Brain microvascular endothelial cell (primary cell): Measurements from ENCODE around the gene ATP1A4.

Source experiments
- DNase-seq: peaks from one replicate; pipeline ENCODE4 v3.0.0-alpha.2; 2020
- H3K27ac ChIP-seq: fragments of 250-450 bp; sonication (Bioruptor Pico); 2 replicates; pipeline ENCODE4 v1.5.1; 2020; ENCODE audit warnings: mild to moderate bottlenecking, moderate library complexity
- H3K27me3 ChIP-seq: fragments of 250-450 bp; sonication (Bioruptor Pico); replicated peaks from 2 replicates; pipeline ENCODE4 v1.5.1; 2020; ENCODE audit warnings: mild to moderate bottlenecking
- H3K36me3 ChIP-seq: fragments of 250-450 bp; sonication (Bioruptor Pico); replicated peaks from 2 replicates; pipeline ENCODE4 v1.5.1; 2020; ENCODE audit warnings: mild to moderate bottlenecking
- H3K4me3 ChIP-seq: 2 replicates; pipeline ENCODE4 v1.5.1; 2011; ENCODE audit warnings: low read depth, mild to moderate bottlenecking, control low read depth, low read length, moderate library complexity
- CTCF ChIP-seq: IDR thresholded peaks from 2 replicates; pipeline ENCODE4 v1.5.1; 2011; ENCODE audit warnings: low read depth, mild to moderate bottlenecking, moderate library complexity, low read length, control low read depth, inconsistent platforms; ENCODE audit errors: missing control alignments
- in situ Hi-C: cut with HindIII; loops from 2 replicates; pipeline ENCODE4 v1.10.0; 2017; ENCODE audit warnings: low sequenced_read_pairs, low pct_ligation_motif_present

The ATP1A4 gene

GRCh38 chr1:160171354-160171753 is 20.0 kb downstream of the ATP1A4 start:
- no peaks in the 10 kb centered on the region for H3K27me3 ChIP-seq
- DNase-seq = peak; percentile 29
- no peak overlapping the region for H3K27ac ChIP-seq
- in situ Hi-C loops = no loop called here
- H3K36me3 ChIP-seq = no peaks in the 10 kb centered on the region
- no peak for TF ChIP-seq CTCF
- H3K4me3 ChIP-seq = no peak overlapping the region

GRCh38 chr1:160171980-160172379 is 20.6 kb downstream of the ATP1A4 start:
- in situ Hi-C loops = no loop called here
- no peak for TF ChIP-seq CTCF

GRCh38 chr1:160177231-160177630 is 25.8 kb downstream of the ATP1A4 start:
- in situ Hi-C loops = no loop called here
- TF ChIP-seq CTCF = no peak

More at GRCh38 chr1:160171980-160172379, 20.6 kb downstream of the ATP1A4 start:
- DNase-seq = no peak
- H3K4me3 ChIP-seq = no peak overlapping the region
- H3K27ac ChIP-seq = no peak overlapping the region
- H3K36me3 ChIP-seq = no peaks in the 10 kb centered on the region
- no peaks in the 10 kb centered on the region for H3K27me3 ChIP-seq

GRCh38 chr1:160177667-160178066 is 26.3 kb downstream of the ATP1A4 start:
- Histone ChIP-seq H3K27me3 (no peaks in the 10 kb centered on the region), H3K4me3 (no peak overlapping the region), H3K36me3 (no peaks in the 10 kb centered on the region), H3K27ac (no peak overlapping the region)
- in situ Hi-C loops = no loop called here
- no peak for TF ChIP-seq CTCF
- no peak for DNase-seq

More at GRCh38 chr1:160177231-160177630, 25.8 kb downstream of the ATP1A4 start:
- H3K27ac ChIP-seq = no peak overlapping the region
- no peaks in the 10 kb centered on the region for H3K27me3 ChIP-seq
- no peak for DNase-seq
- H3K4me3 ChIP-seq = no peak overlapping the region
- H3K36me3 ChIP-seq = no peaks in the 10 kb centered on the region

GRCh38 chr1:160178731-160179130 is 27.3 kb downstream of the ATP1A4 start:
- TF ChIP-seq CTCF = no peak
- DNase-seq = no peak
- Histone ChIP-seq H3K27me3 (no peaks in the 10 kb centered on the region), H3K27ac (no peak overlapping the region), H3K36me3 (no peaks in the 10 kb centered on the region), H3K4me3 (no peak overlapping the region)
- in situ Hi-C loops = no loop called here

GRCh38 chr1:160179336-160179735 is 27.9 kb downstream of the ATP1A4 start:
- DNase-seq = no peak
- H3K36me3 ChIP-seq = no peaks in the 10 kb centered on the region
- no peak overlapping the region for H3K27ac ChIP-seq
- no peaks in the 10 kb centered on the region for H3K27me3 ChIP-seq
- no peak overlapping the region for H3K4me3 ChIP-seq
- in situ Hi-C loops = no loop called here
- no peak for TF ChIP-seq CTCF
